HCT116 (cell line): ENCODE measurements around the gene RHEX.

Source experiments
- CBX3 ChIP-seq: IDR thresholded peaks from 2 replicates; pipeline ENCODE4 v1.6.1; 2012; ENCODE audit warnings: low read depth
- EZH2 ChIP-seq: fragments of 200-600 bp; sonication (generic); IDR thresholded peaks from 2 replicates; pipeline ENCODE4 v1.6.1; 2017; ENCODE audit warnings: antibody characterized with exemption, mixed run types
- EZH2phosphoT487 ChIP-seq: fragments of 200-600 bp; IDR thresholded peaks from 2 replicates; pipeline ENCODE4 v1.6.1; 2018; ENCODE audit warnings: antibody characterized with exemption, borderline replicate concordance
- POLR2A ChIP-seq: IDR thresholded peaks from 2 replicates; pipeline ENCODE4 v1.7.0; 2011; ENCODE audit warnings: borderline replicate concordance; ENCODE audit not compliant: insufficient read depth, insufficient read length; ENCODE audit errors: extremely low read depth
- POLR2AphosphoS5 ChIP-seq: IDR thresholded peaks from 2 replicates; pipeline ENCODE4 v1.6.1; 2011; ENCODE audit warnings: mild to moderate bottlenecking, low read depth, low read length, moderate library complexity
- RAD21 ChIP-seq: IDR thresholded peaks from 2 replicates; pipeline ENCODE4 v1.6.1; 2012; ENCODE audit warnings: low read depth, mild to moderate bottlenecking
- YY1 ChIP-seq: IDR thresholded peaks from 2 replicates; pipeline ENCODE4 v1.6.1; 2011; ENCODE audit warnings: low read length, low read depth, moderate library complexity, mild to moderate bottlenecking; ENCODE audit not compliant: insufficient replicate concordance; ENCODE audit errors: extremely low read depth
- ZFX ChIP-seq: fragments of 450-650 bp; IDR thresholded peaks from 2 replicates; pipeline ENCODE4 v1.6.1; 2017
- TF ChIP-seq, protein P1 (sequence below), 3 experiments: fragments of 200-600 bp in 1 of 3; sonication (generic) in 1 of 3; IDR thresholded peaks in 2 of 3; conservative IDR thresholded peaks in 1 of 3; 2 replicates each; pipeline ENCODE4 v1.5.1; 2012 to 2017; ENCODE audit warnings: low read depth in 2 of 3, low read length in 2 of 3, antibody characterized with exemption in 1 of 3, borderline replicate concordance in 1 of 3, control low read depth in 1 of 3, mild to moderate bottlenecking in 1 of 3, mixed read lengths in 1 of 3, mixed run types in 1 of 3, moderate library complexity in 1 of 3; ENCODE audit not compliant: insufficient read depth in 1 of 3
- TF ChIP-seq, protein P2 (sequence below): IDR thresholded peaks from 2 replicates; pipeline ENCODE4 v1.6.1; 2011; ENCODE audit warnings: mild to moderate bottlenecking, low read length, moderate library complexity; ENCODE audit not compliant: insufficient replicate concordance; ENCODE audit errors: extremely low read depth
- TF ChIP-seq, protein P3 (sequence below): IDR thresholded peaks from 2 replicates; pipeline ENCODE4 v1.6.1; 2012; ENCODE audit warnings: low read depth

DNA sequence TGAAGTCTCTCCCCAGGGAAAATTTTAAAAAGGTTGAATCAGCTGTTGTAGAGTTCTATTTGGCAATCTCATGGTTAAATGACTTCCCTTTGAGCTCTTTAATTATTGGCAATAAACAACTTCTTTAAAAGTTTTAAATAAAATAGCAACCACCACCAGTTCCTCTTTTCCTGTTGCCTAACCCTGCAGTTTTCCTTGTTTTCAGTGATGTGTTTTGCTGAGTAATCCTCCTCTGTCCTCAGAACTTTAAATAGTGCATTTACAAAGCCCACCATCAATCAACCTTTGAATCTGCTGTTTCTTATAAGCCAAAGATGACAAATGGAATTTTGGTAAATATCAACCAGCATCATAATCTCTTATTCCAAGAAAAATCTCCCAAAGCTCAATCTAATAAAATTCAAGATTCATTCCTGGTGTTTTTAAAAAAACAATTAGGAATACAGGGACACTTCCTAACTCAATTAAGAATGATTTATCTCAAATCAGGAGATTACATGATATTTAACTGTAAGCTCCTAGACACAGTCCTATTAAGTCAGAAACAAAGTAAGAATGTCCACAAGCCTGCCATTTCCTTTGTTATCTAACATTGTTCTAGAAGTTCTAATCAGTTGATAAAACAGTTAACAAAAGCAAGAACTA lies 49.4 kb downstream of the RHEX start:
- TF ChIP-seq, protein P1, sequence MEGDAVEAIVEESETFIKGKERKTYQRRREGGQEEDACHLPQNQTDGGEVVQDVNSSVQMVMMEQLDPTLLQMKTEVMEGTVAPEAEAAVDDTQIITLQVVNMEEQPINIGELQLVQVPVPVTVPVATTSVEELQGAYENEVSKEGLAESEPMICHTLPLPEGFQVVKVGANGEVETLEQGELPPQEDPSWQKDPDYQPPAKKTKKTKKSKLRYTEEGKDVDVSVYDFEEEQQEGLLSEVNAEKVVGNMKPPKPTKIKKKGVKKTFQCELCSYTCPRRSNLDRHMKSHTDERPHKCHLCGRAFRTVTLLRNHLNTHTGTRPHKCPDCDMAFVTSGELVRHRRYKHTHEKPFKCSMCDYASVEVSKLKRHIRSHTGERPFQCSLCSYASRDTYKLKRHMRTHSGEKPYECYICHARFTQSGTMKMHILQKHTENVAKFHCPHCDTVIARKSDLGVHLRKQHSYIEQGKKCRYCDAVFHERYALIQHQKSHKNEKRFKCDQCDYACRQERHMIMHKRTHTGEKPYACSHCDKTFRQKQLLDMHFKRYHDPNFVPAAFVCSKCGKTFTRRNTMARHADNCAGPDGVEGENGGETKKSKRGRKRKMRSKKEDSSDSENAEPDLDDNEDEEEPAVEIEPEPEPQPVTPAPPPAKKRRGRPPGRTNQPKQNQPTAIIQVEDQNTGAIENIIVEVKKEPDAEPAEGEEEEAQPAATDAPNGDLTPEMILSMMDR (IDR thresholded peaks at IDR 0.05 in 2 of 3, conservative IDR thresholded peaks at IDR 0.05 in 1 of 3; ENCODE audit: borderline replicate concordance in 1 of 3, insufficient read depth in 1 of 3, low read depth in 2 of 3, low read length in 2 of 3): no peak
- no peak for TF ChIP-seq YY1
- TF ChIP-seq RAD21: no peak
- no peak for TF ChIP-seq EZH2
- TF ChIP-seq, protein P2, sequence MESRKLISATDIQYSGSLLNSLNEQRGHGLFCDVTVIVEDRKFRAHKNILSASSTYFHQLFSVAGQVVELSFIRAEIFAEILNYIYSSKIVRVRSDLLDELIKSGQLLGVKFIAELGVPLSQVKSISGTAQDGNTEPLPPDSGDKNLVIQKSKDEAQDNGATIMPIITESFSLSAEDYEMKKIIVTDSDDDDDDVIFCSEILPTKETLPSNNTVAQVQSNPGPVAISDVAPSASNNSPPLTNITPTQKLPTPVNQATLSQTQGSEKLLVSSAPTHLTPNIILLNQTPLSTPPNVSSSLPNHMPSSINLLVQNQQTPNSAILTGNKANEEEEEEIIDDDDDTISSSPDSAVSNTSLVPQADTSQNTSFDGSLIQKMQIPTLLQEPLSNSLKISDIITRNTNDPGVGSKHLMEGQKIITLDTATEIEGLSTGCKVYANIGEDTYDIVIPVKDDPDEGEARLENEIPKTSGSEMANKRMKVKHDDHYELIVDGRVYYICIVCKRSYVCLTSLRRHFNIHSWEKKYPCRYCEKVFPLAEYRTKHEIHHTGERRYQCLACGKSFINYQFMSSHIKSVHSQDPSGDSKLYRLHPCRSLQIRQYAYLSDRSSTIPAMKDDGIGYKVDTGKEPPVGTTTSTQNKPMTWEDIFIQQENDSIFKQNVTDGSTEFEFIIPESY: no peak
- TF ChIP-seq EZH2phosphoT487: no peak
- no peak for TF ChIP-seq POLR2A
- TF ChIP-seq, protein P3, sequence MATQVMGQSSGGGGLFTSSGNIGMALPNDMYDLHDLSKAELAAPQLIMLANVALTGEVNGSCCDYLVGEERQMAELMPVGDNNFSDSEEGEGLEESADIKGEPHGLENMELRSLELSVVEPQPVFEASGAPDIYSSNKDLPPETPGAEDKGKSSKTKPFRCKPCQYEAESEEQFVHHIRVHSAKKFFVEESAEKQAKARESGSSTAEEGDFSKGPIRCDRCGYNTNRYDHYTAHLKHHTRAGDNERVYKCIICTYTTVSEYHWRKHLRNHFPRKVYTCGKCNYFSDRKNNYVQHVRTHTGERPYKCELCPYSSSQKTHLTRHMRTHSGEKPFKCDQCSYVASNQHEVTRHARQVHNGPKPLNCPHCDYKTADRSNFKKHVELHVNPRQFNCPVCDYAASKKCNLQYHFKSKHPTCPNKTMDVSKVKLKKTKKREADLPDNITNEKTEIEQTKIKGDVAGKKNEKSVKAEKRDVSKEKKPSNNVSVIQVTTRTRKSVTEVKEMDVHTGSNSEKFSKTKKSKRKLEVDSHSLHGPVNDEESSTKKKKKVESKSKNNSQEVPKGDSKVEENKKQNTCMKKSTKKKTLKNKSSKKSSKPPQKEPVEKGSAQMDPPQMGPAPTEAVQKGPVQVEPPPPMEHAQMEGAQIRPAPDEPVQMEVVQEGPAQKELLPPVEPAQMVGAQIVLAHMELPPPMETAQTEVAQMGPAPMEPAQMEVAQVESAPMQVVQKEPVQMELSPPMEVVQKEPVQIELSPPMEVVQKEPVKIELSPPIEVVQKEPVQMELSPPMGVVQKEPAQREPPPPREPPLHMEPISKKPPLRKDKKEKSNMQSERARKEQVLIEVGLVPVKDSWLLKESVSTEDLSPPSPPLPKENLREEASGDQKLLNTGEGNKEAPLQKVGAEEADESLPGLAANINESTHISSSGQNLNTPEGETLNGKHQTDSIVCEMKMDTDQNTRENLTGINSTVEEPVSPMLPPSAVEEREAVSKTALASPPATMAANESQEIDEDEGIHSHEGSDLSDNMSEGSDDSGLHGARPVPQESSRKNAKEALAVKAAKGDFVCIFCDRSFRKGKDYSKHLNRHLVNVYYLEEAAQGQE: no peak
- TF ChIP-seq ZFX: no peak
- no peak for TF ChIP-seq POLR2AphosphoS5
- no peak for TF ChIP-seq CBX3
